BJ (cell line): Measurements from ENCODE around the gene CKB. TPM values are rescaled to one million over a fixed set of nuclear protein-coding genes. Genes with fewer than 3 reads are reported as not detected.

Experiments used
- CTCF ChIA-PET: fragments of 350-600 bp; formaldehyde crosslinking; extraction: SDS; loops from one replicate; lab custom pipeline; 2021; ENCODE audit warnings: antibody characterized with exemption, inconsistent platforms; lab: Yijun Ruan, JAX
- POLR2A ChIA-PET: fragments of 300-600 bp; sonication (Branson Sonifier 250); formaldehyde crosslinking; extraction: SDS; loops from one replicate; lab custom pipeline; 2021; ENCODE audit warnings: antibody characterized with exemption; lab: Charles Lee
- DNase-seq: peaks from one replicate; pipeline ENCODE4 v3.0.0-alpha.2; 2011; ENCODE audit warnings: low read depth
- H3K27me3 ChIP-seq: 2 replicates; pipeline ENCODE4 v1.6.0; 2011; ENCODE audit warnings: low read length; ENCODE audit not compliant: control insufficient read depth, insufficient read depth
- H3K36me3 ChIP-seq: 2 replicates; pipeline ENCODE4 v1.5.1; 2011; ENCODE audit warnings: low read length; ENCODE audit not compliant: control insufficient read depth, insufficient read depth
- H3K4me3 ChIP-seq: 2 replicates; pipeline ENCODE4 v1.5.1; 2011; ENCODE audit warnings: low read depth, mild to moderate bottlenecking, control low read depth, low read length
- polyA plus RNA-seq: library from polyadenylated mRNA; depleted of rRNA; stranded (reverse); fragments of >200 nt; gene quantifications from 2 replicates; pipeline ENCODE4 v1.2.3, GENCODE V29; 2011
- TF ChIP-seq, protein P1 (sequence below): IDR thresholded peaks from 2 replicates; pipeline ENCODE4 v1.5.1; 2011; ENCODE audit warnings: low read depth, mild to moderate bottlenecking, control low read depth, inconsistent platforms, low read length, moderate library complexity; ENCODE audit not compliant: insufficient read depth

CKB gene
- polyA plus RNA-seq, 1 experiment, result 74.7 TPM

DNA sequence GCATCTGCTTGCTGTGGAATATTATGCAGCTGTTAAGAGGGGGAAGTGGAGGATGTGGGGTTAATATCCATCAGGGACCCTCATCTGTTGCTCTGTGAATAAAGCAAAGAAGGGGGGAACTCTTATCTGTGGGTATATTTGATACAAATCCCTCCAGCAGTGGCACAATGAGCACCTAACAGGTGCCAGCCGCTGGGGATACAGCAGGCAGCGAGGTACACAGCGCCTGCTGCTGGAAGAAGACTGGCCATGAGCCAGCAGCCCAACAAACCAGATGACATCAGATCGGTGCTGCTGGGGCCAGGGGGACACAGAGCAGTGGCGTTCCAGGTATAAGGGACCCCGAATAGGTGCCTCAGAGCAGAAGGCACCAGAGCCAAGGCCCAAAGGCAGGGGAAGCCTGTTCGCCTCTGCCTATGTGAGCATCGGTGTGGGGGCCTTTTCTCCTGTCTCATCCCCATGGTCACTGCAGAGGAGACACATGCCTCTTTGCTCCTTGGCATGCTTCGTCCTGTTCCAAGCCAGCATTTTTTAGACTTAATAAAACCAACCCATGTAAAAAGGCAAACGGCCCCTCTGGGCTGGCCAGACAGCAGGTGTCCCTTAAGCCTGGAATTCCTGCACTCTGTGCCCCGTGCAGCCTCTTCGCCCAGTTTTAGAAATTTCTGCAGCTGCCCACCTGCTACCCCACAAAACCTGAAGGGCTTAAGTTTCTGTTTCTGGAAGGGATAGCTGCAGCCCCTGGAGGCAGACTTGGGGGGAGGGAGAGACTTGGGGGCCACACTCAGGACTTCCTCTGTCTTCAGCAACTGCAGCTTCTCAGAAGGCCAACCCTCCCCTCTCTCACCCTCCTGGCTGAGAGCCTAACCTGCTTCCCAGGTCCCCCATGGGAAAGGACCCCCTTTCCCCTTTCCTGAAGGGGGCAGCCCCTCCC, 1.6 kb upstream of the CKB start:
- no peak overlapping the region for H3K4me3 ChIP-seq
- TF ChIP-seq, protein P1, sequence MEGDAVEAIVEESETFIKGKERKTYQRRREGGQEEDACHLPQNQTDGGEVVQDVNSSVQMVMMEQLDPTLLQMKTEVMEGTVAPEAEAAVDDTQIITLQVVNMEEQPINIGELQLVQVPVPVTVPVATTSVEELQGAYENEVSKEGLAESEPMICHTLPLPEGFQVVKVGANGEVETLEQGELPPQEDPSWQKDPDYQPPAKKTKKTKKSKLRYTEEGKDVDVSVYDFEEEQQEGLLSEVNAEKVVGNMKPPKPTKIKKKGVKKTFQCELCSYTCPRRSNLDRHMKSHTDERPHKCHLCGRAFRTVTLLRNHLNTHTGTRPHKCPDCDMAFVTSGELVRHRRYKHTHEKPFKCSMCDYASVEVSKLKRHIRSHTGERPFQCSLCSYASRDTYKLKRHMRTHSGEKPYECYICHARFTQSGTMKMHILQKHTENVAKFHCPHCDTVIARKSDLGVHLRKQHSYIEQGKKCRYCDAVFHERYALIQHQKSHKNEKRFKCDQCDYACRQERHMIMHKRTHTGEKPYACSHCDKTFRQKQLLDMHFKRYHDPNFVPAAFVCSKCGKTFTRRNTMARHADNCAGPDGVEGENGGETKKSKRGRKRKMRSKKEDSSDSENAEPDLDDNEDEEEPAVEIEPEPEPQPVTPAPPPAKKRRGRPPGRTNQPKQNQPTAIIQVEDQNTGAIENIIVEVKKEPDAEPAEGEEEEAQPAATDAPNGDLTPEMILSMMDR, result no peak
- CTCF ChIA-PET, result interaction anchor here (10.1 kb wide), 1 partner anchor 23 kb away, joined by 228 read pairs; no protein-coding TSS in a partner anchor
- DNase-seq, result no peak
- peaks cover 2% of the 10 kb centered on the region for H3K36me3 ChIP-seq
- POLR2A ChIA-PET, result no interaction called here
- H3K27me3 ChIP-seq, result peaks cover 1% of the 10 kb centered on the region; the same call in 1 of the 2 replicates

DNA sequence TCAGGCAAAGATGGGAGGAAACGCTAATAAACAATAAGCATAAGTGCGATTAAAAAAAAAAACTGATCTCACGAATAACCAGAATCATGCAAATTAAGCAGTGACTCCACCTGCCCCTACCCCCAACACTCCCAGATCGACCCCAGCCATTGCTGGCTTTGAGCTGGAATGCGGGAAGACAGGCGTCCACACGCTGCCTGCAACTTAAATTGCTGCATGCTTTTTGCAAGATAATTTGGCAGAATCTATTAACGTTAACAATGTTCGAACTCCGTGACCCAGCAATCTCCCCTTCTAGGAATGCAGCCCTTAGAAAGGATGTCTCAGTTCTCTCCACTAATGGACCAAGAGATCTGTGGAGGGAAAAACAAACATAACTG, 935 bp upstream of the CKB start:
- CTCF ChIA-PET, result interaction anchor here (10.1 kb wide), 1 partner anchor 24 kb away, joined by 228 read pairs; no protein-coding TSS in a partner anchor
- TF ChIP-seq, protein P1, result no peak
- Histone ChIP-seq H3K36me3 (peaks cover 2% of the 10 kb centered on the region), H3K4me3 (no peak overlapping the region), H3K27me3 (peaks cover 1% of the 10 kb centered on the region; the same call in 1 of the 2 replicates)
- POLR2A ChIA-PET, result no interaction called here
- DNase-seq, result no peak

DNA sequence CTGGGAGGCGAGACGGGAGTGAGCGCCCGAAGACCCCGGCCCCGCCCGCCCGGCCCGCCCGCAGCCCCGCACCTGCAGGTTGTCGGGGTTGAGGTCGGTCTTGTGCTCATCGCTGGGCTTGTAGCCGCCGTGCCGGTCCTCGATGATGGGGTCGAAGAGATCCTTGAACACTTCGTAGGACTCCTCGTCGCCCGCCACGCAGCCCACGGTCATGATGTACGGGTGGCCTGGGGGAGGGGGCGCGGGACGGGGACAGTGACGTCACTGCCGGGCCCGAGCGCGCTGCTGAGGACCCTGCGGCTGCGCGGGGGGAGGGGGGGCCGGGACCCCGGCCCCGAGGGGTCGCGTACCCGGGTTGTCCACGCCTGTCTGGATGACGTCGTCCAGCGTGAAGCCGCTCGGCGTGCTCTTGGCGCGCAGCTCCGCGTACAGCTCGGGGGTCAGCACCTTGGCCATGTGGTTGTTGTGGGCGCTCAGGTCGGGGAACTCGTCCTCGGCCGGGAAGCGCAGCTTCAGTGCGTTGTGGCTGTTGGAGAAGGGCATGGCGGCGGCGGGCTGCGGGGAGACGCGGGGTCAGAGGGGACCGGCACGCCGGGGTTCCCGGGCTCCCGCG, 573 bp downstream of the CKB start:
- peaks cover 2% of the 10 kb centered on the region for H3K36me3 ChIP-seq
- TF ChIP-seq, protein P1, result no peak
- peak overlapping the region; percentile 56 for H3K4me3 ChIP-seq
- no peak for DNase-seq
- ChIA-PET CTCF (interaction anchor here (2.0 to 10.1 kb wide), 2 partner anchors 8 to 25 kb away, joined by 11 to 228 read pairs; partner anchors contain the start of gene TRMT61A), POLR2A (no interaction called here)
- peaks cover 1% of the 10 kb centered on the region; the same call in 1 of the 2 replicates for H3K27me3 ChIP-seq

DNA sequence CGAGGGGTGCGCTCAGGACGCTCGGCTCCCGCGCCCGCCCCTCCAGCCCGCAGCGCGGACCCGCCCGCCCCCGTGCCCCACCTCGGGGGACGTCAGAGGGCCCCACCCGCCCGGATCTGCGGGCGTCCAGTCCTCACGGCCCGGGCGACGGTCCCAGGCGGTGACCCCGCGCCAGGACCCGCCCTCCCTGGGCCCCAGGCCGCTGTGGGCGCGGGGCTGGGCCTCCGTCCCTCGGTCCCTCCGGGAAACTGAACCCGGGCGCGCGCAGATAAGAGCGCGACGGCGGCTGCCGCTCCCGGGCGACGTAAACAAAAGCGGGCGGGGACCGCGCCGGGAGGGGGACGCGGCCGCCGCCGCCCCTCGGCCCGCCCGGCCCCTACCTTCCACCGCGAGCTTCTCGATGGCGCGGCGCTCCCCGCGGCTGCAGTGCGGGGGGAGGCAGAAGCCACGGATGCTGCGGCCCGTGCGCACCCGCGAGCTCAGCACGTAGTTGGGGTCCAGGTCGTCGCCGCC, 1.1 kb downstream of the CKB start:
- TF ChIP-seq, protein P1, result no peak
- Histone ChIP-seq H3K4me3 (peak overlapping the region; percentile 56), H3K36me3 (peaks cover 2% of the 10 kb centered on the region), H3K27me3 (peaks cover 1% of the 10 kb centered on the region; the same call in 1 of the 2 replicates)
- POLR2A ChIA-PET, result no interaction called here
- CTCF ChIA-PET, result interaction anchor here (2.0 to 10.1 kb wide), 2 partner anchors 8 to 26 kb away, joined by 11 to 228 read pairs; partner anchors contain the start of gene TRMT61A
- no peak for DNase-seq
